NCI-H2227 (cell line): ENCODE measurements around the gene SRRM2.

Experiments used
- DNase-seq: peaks from one replicate; lab custom pipeline; 2025; ENCODE audit not compliant: unreplicated experiment; lab: John Stamatoyannopoulos, UW

The SRRM2 gene

DNA sequence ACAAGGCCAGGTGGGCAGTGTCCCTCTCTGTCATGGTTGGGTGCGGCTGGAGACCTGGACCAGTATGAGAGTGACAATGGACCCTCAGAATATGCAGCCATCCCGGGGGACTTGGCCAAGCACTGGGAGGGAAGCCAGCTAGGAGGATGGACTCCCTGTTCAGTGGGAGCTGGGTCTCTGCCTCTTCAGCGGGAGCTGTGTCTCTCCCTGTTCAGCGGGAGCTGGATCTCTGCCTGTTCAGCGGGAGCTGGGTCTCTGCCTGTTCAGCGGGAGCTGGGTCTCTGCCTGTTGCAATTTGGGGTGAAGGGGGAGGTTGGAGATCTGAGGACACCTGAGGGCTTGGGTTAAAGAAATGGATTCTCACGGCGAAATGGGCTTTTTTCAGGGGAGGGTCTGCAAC is 38.7 kb downstream of the SRRM2 start:
- DNase-seq, result no peak

DNA sequence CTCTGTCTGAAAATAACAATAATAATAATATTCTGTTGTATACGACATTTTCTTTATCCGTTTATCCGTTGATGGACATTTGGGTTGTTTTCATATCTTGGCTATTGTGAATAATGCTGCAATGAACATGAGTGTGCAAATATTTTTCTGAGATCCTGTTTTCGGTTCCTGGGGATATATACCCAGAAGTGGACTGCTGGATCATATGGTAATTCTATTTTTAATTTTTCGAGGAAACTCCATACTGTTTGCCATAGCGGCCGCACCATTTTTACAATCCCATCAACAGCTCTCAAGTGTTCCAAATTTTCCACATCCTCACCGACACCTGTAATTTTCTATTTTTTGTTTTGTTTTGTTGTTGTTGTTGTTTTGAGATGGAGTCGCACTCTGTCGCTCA is 40.5 kb downstream of the SRRM2 start:
- no peak for DNase-seq

GRCh38 chr16:2795395-2796143 is 43.1 kb downstream of the SRRM2 start:
- DNase-seq, result no peak

- no peak for DNase-seq
Measured at GRCh38 chr16:2798723-2799204, 46.3 kb downstream of the SRRM2 start.

DNA sequence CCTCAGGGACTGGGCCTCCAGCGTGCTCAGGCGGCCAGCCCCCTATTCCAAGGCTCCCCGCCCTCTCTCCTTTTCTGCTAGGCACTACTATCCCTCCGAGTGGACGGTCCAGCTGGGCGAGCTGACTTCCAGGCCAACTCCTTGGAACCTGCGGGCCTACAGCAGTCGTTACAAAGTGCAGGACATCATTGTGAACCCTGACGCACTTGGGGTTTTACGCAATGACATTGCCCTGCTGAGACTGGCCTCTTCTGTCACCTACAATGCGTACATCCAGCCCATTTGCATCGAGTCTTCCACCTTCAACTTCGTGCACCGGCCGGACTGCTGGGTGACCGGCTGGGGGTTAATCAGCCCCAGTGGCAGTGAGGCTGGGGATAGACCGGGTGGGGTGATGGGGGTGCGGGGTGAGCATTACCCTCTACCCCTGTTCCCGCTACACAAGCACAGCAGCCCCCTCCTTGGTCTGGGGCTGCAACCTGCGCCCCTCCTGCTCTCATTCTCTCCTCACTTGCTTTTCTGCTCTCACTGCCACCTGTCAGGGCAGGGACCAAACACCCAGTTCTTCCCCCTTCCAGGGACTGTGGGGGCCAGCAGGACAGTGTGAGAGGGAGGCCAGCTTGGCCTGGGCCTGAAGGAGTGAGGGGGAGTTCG is 46.9 kb downstream of the SRRM2 start:
- DNase-seq, result no peak

DNA sequence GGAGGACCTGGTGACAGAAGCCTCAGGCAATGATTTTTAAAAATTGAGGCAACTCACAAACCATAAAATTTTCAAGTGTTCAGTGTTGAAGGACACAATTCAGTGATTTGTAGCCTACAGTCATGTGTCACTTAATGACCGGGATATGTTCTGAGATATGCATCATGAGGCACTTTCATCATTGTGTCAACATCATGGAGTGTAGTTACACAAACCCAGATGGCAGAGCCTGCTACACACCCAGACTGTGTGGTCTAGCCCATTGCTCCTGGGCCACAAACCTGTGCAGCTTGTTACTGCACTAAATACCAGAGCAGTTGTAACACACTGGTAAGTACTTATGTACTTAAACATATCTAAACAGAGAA is 47.4 kb downstream of the SRRM2 start:
- DNase-seq, result no peak

DNA sequence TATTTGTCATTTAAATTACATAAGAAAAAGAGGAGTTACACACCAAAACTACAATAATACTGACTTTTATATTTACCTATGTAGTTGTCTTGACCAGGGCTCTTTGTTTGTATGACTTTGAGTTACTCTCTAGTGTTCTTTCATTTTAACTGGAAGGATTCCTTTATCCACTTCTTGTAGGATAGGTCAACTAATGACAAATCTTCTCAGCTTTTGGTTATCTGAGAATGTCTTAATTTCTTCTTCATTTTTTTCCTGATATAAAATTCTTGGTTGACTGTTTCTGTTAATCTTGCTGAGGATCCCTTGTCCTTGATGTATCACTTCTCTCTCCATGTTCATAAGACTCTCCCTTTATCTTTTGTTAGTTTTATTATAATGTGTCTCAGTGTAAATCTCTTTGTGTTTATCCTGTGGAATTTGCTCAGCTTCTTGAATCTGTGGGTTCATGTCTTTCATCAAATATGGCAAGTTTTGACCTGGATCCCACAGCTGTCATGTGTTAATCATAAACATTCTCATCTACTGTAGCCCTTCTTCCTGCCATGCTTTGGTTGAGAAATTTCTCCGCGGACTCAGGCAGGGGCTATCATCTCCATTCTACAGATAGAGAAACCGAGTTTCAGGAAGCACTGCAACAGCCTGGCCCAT is 51.2 kb downstream of the SRRM2 start:
- no peak for DNase-seq

DNA sequence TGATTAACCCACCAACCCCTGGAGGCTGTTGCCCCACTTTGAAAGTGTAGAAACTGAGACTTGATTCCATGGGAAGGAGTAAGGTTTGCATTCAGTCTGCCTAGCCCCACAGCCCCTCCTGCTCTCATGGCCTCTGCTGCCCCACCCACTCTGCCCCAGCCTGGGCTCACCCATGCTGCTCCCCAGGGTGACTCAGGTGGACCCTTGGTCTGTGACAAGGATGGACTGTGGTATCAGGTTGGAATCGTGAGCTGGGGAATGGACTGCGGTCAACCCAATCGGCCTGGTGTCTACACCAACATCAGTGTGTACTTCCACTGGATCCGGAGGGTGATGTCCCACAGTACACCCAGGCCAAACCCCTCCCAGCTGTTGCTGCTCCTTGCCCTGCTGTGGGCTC is 52.3 kb downstream of the SRRM2 start:
- no peak for DNase-seq

DNA sequence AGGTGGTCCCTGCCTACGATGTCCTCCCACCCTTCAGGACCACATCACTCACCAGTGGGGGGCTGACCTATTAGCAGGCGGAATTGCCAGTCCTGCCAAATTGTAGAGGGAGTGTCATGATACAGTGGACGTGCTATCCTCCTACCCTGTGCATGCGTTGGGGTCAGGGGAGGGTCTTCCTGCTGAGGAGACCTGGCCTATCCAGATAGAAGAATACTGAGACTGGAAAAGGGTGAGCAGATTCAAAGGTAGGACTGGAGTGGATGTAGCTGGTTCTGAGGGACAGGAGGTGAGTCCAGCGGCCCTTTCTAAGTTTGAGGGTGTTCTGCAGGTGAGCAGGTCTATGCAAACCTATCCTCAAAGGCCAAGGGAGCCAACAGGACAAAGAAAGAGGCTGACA is 53.8 kb downstream of the SRRM2 start:
- DNase-seq, result no peak

- DNase-seq, result no peak
Measured at GRCh38 chr16:2808181-2808580, 55.7 kb downstream of the SRRM2 start.

DNA sequence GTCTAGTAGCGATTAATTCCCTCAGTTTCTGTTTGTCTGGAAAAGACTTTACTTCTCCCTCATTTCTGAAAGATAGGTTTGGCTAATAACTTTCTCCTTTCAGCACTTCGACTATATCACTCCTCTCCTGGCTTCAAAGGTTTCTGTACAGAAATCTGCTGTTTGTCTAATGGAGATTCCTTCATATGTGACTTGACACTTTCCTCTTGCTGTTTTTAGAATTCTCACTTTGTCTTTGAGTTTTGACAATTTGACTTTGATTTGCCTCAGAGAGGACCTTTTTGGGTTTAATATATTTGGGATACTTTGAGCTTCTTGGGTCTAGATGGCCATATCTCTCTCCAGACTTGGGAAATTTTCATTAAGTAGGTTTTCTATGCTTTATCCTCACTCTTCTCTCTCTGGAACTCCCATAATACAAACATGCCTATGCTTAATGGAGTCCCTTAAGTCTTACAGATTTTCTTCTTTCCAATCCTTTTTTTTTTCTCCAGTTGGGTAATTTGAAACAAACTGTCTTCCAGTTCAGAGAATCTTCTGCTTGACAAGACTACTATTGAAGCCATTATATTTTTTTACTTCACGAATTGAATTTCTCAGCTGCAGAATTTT is 56.8 kb downstream of the SRRM2 start:
- DNase-seq, result no peak

DNA sequence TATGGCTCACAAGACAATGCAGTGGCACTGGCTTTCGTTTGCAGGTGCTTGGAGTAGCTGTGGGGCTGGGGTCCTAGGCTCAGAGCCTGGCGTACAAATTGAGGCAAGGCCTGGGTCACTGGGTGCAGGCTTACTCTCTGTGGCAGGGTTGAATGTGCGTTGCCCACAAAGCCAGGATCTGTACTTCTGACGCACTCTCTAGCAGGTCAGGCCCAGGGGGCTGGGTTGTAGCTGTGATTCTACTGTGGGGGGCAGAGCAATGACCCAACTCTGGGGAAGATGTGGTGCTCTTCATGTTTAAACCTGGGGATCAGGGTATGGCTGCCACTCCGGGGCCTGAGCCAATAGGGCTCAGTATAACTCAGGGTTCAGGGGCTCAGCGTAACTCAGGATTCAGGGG is 58.2 kb downstream of the SRRM2 start:
- DNase-seq, result no peak

- DNase-seq, result no peak
Measured at GRCh38 chr16:2811703-2812471, 59.4 kb downstream of the SRRM2 start.

DNA sequence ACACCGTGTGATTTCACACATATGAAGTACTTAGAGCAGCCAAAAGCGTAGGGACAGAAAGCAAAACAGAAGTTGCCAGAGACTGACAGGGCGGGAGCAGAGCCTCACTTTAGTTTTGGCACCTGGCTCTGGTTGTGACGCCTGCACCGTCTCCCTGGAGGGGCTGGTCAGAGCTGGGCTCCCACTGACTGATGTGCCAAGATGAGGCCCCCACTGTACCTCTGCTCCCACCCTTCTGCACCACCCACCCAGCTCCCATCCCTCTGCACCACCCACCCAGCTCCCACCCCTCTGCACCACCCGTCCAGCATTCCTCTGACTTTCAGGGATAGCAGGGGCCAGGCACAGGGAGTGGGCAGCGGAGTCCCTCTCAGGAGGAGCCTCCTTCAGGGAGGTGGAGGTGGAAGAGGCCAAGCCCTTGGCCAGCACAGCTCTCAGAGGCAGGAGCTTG is 61.4 kb downstream of the SRRM2 start:
- DNase-seq, result no peak

DNA sequence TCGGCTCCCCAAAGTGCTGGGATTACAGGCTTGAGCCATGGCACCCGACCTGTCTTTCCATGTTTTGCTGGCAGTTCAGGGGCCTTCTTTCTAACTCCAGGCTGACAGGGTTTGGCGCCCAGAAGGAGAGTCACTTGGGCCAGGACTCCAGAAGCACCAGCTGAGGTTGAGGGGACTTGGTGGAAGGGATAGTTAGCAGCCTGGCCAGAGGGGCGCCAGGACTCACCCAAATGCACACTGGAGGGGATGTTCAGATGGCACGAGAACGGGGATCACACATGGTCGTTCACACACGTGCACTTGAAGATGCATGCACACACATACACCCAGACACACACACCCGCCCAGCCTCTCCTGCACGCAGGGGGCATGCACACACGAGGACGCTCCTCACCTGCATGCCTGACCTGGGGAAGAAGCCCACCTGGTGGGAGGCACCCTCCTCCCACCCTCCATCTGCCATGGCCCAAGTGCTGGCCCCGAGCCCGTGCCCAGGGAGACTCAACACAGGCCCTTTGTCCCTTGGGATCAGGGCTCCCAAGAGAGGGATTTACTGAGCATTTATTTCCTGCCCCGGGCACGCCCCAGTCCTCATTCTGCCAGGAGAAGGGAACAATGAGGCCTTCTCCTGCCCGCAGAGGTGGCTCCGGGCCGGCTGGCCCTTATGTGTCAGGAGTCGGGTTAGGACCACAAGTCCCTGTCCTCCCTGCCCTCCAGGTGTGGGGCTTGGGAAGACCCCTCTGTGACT is 62.3 kb downstream of the SRRM2 start:
- no peak for DNase-seq

- no peak for DNase-seq
Measured at GRCh38 chr16:2815299-2815771, 62.9 kb downstream of the SRRM2 start.

GRCh38 chr16:2816751-2817339 is 64.4 kb downstream of the SRRM2 start, which contains the start of gene PRSS21:
Gene PRSS21, plus strand, starts transcription at chr16:2817237. Its CDS starts 32 bp downstream, at chr16:2817269.
- DNase-seq, result no peak

DNA sequence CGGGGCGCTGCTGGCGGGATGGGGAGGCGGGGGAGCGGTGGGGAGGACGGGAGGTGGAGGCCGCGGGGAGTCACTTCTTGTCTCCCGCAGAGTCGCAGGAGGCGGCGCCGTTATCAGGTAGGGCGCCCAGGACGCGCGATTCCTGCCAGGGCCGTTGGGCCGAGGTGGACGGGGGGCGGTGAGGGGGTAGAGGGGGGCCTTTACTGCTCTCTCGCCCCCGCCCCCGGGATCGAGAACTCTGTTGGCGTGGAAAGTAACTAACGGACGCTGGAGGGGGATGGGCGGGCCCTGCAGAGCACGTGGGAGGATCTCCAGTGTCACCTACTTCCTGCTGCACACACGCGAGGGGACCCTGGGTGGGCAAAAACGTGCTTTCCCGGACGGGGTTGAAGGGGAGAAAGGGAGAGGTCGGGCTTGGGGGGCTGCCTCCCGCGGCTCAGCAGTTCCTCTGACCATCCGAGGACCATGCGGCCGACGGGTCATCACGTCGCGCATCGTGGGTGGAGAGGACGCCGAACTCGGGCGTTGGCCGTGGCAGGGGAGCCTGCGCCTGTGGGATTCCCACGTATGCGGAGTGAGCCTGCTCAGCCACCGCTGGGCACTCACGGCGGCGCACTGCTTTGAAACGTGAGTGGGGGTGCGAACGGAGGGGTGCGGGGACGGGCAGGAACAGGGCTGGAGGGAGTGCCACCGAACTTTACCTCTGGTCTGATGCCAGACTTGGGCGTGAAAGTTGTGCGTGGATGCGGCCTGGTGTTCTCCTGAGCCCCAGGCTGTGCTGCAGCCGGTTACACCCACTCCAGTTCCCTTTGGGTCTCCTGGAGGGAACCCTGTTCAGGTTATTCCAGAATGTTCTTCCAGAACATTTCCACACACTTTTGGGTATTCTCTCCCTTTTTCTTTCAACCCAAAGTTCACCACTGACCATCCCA is 65.2 kb downstream of the SRRM2 start:
- no peak for DNase-seq
